Keratinocyte (primary cell): ENCODE results near the gene SMIM24. TPM values are rescaled to one million over a fixed set of nuclear protein-coding genes. Genes with fewer than 3 reads are reported as not detected.

Experiments
- DNase-seq: peaks from one replicate; pipeline ENCODE4 v3.0.0-alpha.2; 2011; ENCODE audit warnings: low read depth, missing footprints, low spot score
- FAIRE-seq: peaks from 2 replicates; lab custom pipeline; 2011; peaks lifted over from hg19 to GRCh38; lab: Jason Lieb, UNC
- H2AFZ ChIP-seq: 2 replicates; pipeline ENCODE4 v1.6.0; 2012; ENCODE audit warnings: low read length, control low read depth, inconsistent platforms; ENCODE audit not compliant: control insufficient read depth
- H3K27ac ChIP-seq: 2 replicates; pipeline ENCODE4 v1.5.1; 2011; ENCODE audit warnings: low read length; ENCODE audit not compliant: control insufficient read depth, insufficient read depth
- H3K27me3 ChIP-seq: 3 replicates; pipeline ENCODE4 v1.6.0; 2011; ENCODE audit warnings: low read length; ENCODE audit not compliant: control insufficient read depth, insufficient read depth; ENCODE audit errors: extremely low read depth
- H3K36me3 ChIP-seq, 2 experiments: 2 replicates in 1 of 2; 3 replicates in 1 of 2; pipeline ENCODE4 v1.5.1; 2011; ENCODE audit warnings: low read length in 2 of 2, mild to moderate bottlenecking in 1 of 2; ENCODE audit not compliant: control insufficient read depth in 2 of 2, insufficient read depth in 2 of 2; ENCODE audit errors: extremely low read depth in 1 of 2
- H3K4me1 ChIP-seq: 3 replicates; pipeline ENCODE4 v1.5.1; 2011; ENCODE audit warnings: low read length; ENCODE audit not compliant: control insufficient read depth, insufficient read depth; ENCODE audit errors: extremely low read depth
- H3K4me2 ChIP-seq: 3 replicates; pipeline ENCODE4 v1.6.0; 2011; ENCODE audit warnings: low read depth, low read length; ENCODE audit not compliant: control insufficient read depth, insufficient read depth; ENCODE audit errors: extremely low read depth
- H3K4me3 ChIP-seq, 3 experiments: fragments of 200-600 bp in 1 of 3; sonication (generic) in 1 of 3; 2 replicates in 2 of 3; 3 replicates in 1 of 3; pipeline ENCODE4 v1.5.1; 2011 to 2016; ENCODE audit warnings: low read length in 3 of 3, mild to moderate bottlenecking in 3 of 3, control low read depth in 2 of 3, inconsistent platforms in 1 of 3, low read depth in 1 of 3, mixed read lengths in 1 of 3, mixed run types in 1 of 3, moderate library complexity in 1 of 3; ENCODE audit not compliant: control insufficient read depth in 2 of 3, insufficient read depth in 2 of 3; ENCODE audit errors: extremely low read depth in 1 of 3
- H3K79me2 ChIP-seq: 2 replicates; pipeline ENCODE4 v1.6.0; 2012; ENCODE audit warnings: low read length; ENCODE audit not compliant: control insufficient read depth, insufficient read depth
- H3K9ac ChIP-seq: 3 replicates; pipeline ENCODE4 v1.6.0; 2011; ENCODE audit warnings: low read length; ENCODE audit not compliant: control insufficient read depth, insufficient read depth; ENCODE audit errors: extremely low read depth
- H3K9me1 ChIP-seq: 3 replicates; pipeline ENCODE4 v1.6.0; 2011; ENCODE audit warnings: low read length; ENCODE audit not compliant: control insufficient read depth, insufficient read depth; ENCODE audit errors: extremely low read depth
- H3K9me3 ChIP-seq: 2 replicates; pipeline ENCODE4 v1.5.1; 2012; ENCODE audit warnings: low read depth, low read length; ENCODE audit not compliant: control insufficient read depth
- H4K20me1 ChIP-seq: 3 replicates; pipeline ENCODE4 v1.6.0; 2011; ENCODE audit warnings: low read length; ENCODE audit not compliant: control insufficient read depth, insufficient read depth; ENCODE audit errors: extremely low read depth
- CTCF ChIP-seq, 3 experiments: IDR thresholded peaks in 1 of 3; conservative IDR thresholded peaks in 1 of 3; optimal IDR thresholded peaks in 1 of 3; 2 replicates in 2 of 3; 3 replicates in 1 of 3; pipeline versions ENCODE3 to v1.5.1; 2011; ENCODE audit warnings: low read length in 3 of 3, mild to moderate bottlenecking in 3 of 3, moderate library complexity in 2 of 3, control low read depth in 1 of 3, inconsistent platforms in 1 of 3; ENCODE audit not compliant: insufficient read depth in 2 of 3; ENCODE audit errors: extremely low read depth in 1 of 3
- EZH2 ChIP-seq: IDR thresholded peaks from one replicate; pipeline ENCODE4 v1.6.1; 2012; ENCODE audit warnings: inconsistent platforms, mild to moderate bottlenecking, low read length, moderate library complexity
- dilution Hi-C: fragments of 300-500 bp; cut with MboI; formaldehyde crosslinking; loops from one replicate; pipeline ENCODE4 v1.7.0; 2020; ENCODE audit warnings: low sequenced_read_pairs; ENCODE audit not compliant: extremely low pct_ligation_motif_present
- polyA plus RNA-seq, 5 experiments: library from polyadenylated mRNA; depleted of rRNA in 3 of 5; stranded (reverse) in 3 of 5; stranded (forward) in 1 of 5; unstranded in 1 of 5; fragments of >200 nt; gene quantifications; 1 replicate in 1 of 5; 2 replicates in 3 of 5; 3 replicates in 1 of 5; pipeline versions ENCODE4 v1.2.1 to v1.2.3, GENCODE V29; 2011 to 2012; ENCODE audit warnings: missing spikeins in 2 of 5, low read depth in 1 of 5, low replicate concordance in 1 of 5

Gene SMIM24
- polyA plus RNA-seq, 1 donor (not counting 4 experiments of a cell fraction or from before 2014, with no cell fraction given): not detected

GRCh38 chr19:3503036-3503572, 22.8 kb upstream of the SMIM24 start:
- dilution Hi-C loops: no loop called here
- H3K4me3 ChIP-seq: no peak overlapping the region
- H3K27me3 ChIP-seq: no peaks in the 10 kb centered on the region
- peaks cover 17% of the 10 kb centered on the region for H3K4me1 ChIP-seq
- TF ChIP-seq EZH2 (no peak), CTCF (optimal IDR thresholded peaks at IDR 0.05 in 1 of 3, IDR thresholded peaks at IDR 0.05 in 1 of 3, conservative IDR thresholded peaks at IDR 0.05 in 1 of 3; ENCODE audit: extremely low read depth in 1 of 3, insufficient read depth in 2 of 3, low read length in 3 of 3) (no peak)
- no peak for FAIRE-seq
- no peak overlapping the region for H3K9ac ChIP-seq
- no peaks in the 10 kb centered on the region for H4K20me1 ChIP-seq
- no peak for DNase-seq
- no peak overlapping the region for H2AFZ ChIP-seq
- no peaks in the 10 kb centered on the region for H3K9me3 ChIP-seq
- no peak overlapping the region for H3K4me2 ChIP-seq
- peaks cover 35% of the 10 kb centered on the region for H3K79me2 ChIP-seq
- peaks cover 3% of the 10 kb centered on the region for H3K9me1 ChIP-seq
- no peak overlapping the region for H3K27ac ChIP-seq
- H3K36me3 ChIP-seq: no peaks in the 10 kb centered on the region

DNA sequence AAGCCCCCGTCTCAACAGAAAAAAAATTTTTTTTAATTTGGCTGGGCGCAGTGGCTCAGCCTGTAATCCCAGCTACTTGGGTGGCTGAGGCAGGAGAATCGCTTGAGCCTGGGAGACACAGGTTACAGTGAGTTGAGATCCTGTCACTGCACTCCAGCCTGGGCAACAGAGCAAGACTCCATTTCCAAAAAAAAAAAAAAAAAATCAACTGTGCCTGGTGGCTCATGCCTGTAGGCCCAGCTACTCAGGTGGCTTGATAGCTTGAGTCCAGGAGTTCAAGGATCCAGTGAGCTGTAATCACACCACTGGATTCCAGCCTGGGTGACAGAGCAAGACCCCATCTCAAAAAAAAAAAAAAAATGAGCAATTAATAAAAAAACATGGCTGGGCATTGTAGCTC, 21.5 kb upstream of the SMIM24 start:
- Histone ChIP-seq H3K27ac (no peak overlapping the region), H3K4me2 (no peak overlapping the region), H2AFZ (no peak overlapping the region), H3K9me1 (peaks cover 3% of the 10 kb centered on the region), H3K36me3 (peaks cover 0 to 6% of the 10 kb centered on the region in 2 experiments), H3K9me3 (no peaks in the 10 kb centered on the region), H3K9ac (no peak overlapping the region), H3K4me3 (no peak overlapping the region), H3K4me1 (peaks cover 10% of the 10 kb centered on the region), H3K27me3 (no peaks in the 10 kb centered on the region), H4K20me1 (no peaks in the 10 kb centered on the region), H3K79me2 (peaks cover 34% of the 10 kb centered on the region)
- DNase-seq: no peak
- dilution Hi-C loops: no loop called here
- no peak for TF ChIP-seq CTCF (optimal IDR thresholded peaks at IDR 0.05 in 1 of 3, IDR thresholded peaks at IDR 0.05 in 1 of 3, conservative IDR thresholded peaks at IDR 0.05 in 1 of 3; ENCODE audit: extremely low read depth in 1 of 3, insufficient read depth in 2 of 3, low read length in 3 of 3)
- no peak for TF ChIP-seq EZH2
- FAIRE-seq: no peak
